Tibial artery (tissue), 4 donors: ENCODE measurements around the gene TPH2.

Source experiments
- DNase-seq, 2 donors: peaks; one replicate each; pipeline ENCODE4 v3.0.0-alpha.2; 2019
- H3K27ac ChIP-seq, 2 donors: fragments of 200-600 bp; sonication (generic) in 1 of 2; 1 replicate in 1 of 2; 2 replicates in 1 of 2; pipeline ENCODE4 v1.5.1; 2018 to 2019; ENCODE audit warnings: mild to moderate bottlenecking in 1 of 2
- H3K27me3 ChIP-seq, 2 donors: fragments of 200-600 bp; sonication (generic) in 1 of 2; one replicate each; pipeline versions ENCODE4 v1.5.1 to v1.6.0; 2016 to 2019
- H3K36me3 ChIP-seq, 3 donors: fragments of 200-600 bp; sonication (generic) in 2 of 3; one replicate each; pipeline ENCODE4 v1.5.1; 2016 to 2019; ENCODE audit warnings: mild to moderate bottlenecking in 2 of 3
- H3K4me1 ChIP-seq, 4 donors: fragments of 200-600 bp; sonication (generic) in 2 of 4; 1 replicate in 3 of 4; 2 replicates in 1 of 4; pipeline ENCODE4 v1.5.1; 2016 to 2019
- H3K4me3 ChIP-seq, 2 donors: fragments of 200-600 bp; sonication (generic) in 1 of 2; 1 replicate in 1 of 2; 2 replicates in 1 of 2; pipeline ENCODE4 v1.5.1; 2018 to 2019; ENCODE audit warnings: mild to moderate bottlenecking in 2 of 2
- H3K9me3 ChIP-seq, 3 donors: fragments of 200-600 bp; sonication (generic) in 1 of 3; one replicate each; pipeline ENCODE4 v1.5.1; 2016 to 2019
- intact Hi-C: fragments of 100-400 bp; cut with DNase I; formaldehyde crosslinking; loops from one replicate; pipeline ENCODE4 v1.15.0; 2023; ENCODE audit warnings: low total_unique reads
- TF ChIP-seq, protein P1 (sequence below), 2 experiments: fragments of 200-600 bp in 1 of 2; fragments of 450-650 bp in 1 of 2; IDR thresholded peaks; one replicate each; pipeline ENCODE4 v1.5.1; 2017 to 2019; ENCODE audit warnings: antibody characterized with exemption in 2 of 2, mild to moderate bottlenecking in 1 of 2, moderate library complexity in 1 of 2

The TPH2 gene

GRCh38 chr12:72075891-72076557, 137.4 kb downstream of the TPH2 start:
- intact Hi-C loops, result no loop called here
- Histone ChIP-seq H3K4me1 (peaks cover 0 to 6% (median 0%) of the 10 kb centered on the region in 4 donors), H3K27me3 (no peaks in the 10 kb centered on the region), H3K27ac (no peak overlapping the region), H3K9me3 (no peaks in the 10 kb centered on the region), H3K36me3 (no peaks in the 10 kb centered on the region), H3K4me3 (no peak overlapping the region)
- DNase-seq, result no peak
- TF ChIP-seq, protein P1, sequence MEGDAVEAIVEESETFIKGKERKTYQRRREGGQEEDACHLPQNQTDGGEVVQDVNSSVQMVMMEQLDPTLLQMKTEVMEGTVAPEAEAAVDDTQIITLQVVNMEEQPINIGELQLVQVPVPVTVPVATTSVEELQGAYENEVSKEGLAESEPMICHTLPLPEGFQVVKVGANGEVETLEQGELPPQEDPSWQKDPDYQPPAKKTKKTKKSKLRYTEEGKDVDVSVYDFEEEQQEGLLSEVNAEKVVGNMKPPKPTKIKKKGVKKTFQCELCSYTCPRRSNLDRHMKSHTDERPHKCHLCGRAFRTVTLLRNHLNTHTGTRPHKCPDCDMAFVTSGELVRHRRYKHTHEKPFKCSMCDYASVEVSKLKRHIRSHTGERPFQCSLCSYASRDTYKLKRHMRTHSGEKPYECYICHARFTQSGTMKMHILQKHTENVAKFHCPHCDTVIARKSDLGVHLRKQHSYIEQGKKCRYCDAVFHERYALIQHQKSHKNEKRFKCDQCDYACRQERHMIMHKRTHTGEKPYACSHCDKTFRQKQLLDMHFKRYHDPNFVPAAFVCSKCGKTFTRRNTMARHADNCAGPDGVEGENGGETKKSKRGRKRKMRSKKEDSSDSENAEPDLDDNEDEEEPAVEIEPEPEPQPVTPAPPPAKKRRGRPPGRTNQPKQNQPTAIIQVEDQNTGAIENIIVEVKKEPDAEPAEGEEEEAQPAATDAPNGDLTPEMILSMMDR (IDR thresholded peaks at IDR 0.05), result no peak

DNA sequence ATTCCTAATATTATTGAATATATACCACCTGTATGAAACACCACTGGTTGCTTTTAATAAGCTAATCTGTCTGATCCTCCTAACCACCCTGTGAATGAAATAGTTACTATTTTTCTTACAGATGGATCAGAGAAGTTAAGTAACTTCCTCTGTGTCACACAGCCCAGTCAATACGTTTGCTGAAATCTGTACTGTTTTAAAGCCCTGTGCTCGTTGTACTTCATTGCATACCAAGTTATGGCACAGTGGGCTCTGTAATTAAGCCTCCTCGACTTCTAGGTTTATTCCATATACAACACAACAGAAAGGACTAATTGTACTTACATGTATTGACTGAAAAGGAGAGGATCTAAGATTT, 137.9 kb downstream of the TPH2 start:
- H3K36me3 ChIP-seq, result no peaks in the 10 kb centered on the region
- H3K4me1 ChIP-seq, result peaks cover 0 to 6% (median 0%) of the 10 kb centered on the region in 4 donors
- no peak overlapping the region for H3K27ac ChIP-seq
- no peaks in the 10 kb centered on the region for H3K9me3 ChIP-seq
- H3K27me3 ChIP-seq, result no peaks in the 10 kb centered on the region
- TF ChIP-seq, protein P1 (IDR thresholded peaks at IDR 0.05), result no peak
- no peak for DNase-seq
- intact Hi-C loops, result no loop called here
- H3K4me3 ChIP-seq, result no peak overlapping the region

DNA sequence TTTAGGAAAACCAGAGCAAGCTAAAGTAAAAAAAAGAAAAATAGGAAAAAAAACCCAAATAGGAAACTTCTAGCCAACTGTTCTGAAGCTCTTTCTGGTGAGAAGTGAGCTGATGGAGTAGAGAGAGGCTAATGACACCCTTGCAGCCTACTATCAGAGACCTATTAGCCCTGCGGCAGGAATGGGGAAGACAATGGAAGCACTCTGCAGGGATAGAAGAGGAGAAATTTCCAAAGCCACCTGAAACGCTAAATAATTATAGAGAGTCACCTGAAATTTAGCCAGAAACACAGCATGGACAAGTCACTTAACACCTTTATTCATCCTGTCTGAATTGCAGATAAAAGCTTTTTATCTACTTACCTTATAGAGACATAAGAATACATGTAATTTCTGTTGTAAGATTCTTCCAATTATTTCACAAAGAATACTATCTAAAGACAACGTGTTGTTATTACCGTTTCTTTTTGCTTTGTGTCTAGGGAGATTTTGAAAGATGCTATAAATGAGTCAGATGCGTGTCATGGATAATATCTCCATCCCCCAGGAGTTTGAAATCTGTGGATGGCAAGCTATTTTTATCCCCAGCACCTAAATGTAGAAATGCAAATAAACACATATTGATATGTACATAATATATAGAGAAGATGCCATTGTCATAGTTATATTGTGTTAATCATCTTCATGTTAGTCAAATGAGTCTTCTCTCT, 138.6 kb downstream of the TPH2 start:
- intact Hi-C loops, result no loop called here

DNA sequence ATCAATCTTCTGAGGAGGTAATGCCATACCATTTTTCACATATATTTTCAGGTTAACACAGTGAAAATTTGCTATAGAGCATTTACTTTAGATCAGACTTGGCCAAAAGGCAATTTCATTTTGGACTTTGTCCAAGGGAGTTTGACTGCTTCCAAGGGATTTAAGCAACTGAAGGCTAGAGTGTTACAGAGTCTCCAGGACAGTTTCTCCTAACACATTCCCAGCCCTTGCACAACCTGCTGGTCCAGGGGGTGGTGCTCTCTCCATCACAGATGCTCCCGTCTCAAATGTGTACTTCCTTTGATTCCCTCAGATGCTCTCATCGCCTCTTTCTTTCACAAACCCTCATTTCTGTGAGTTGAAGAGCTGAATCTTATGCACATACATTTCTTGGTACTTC, 143.1 kb downstream of the TPH2 start:
- TF ChIP-seq, protein P1 (IDR thresholded peaks at IDR 0.05), result no peak
- Histone ChIP-seq H3K27me3 (no peaks in the 10 kb centered on the region), H3K36me3 (no peaks in the 10 kb centered on the region), H3K4me1 (no peaks in the 10 kb centered on the region), H3K4me3 (no peak overlapping the region), H3K9me3 (no peaks in the 10 kb centered on the region), H3K27ac (no peak overlapping the region)
- DNase-seq, result no peak
- intact Hi-C loops, result no loop called here

More for the DNA sequence above, 138.6 kb downstream of the TPH2 start:
- peaks cover 0 to 6% (median 0%) of the 10 kb centered on the region in 4 donors for H3K4me1 ChIP-seq
- no peak overlapping the region for H3K4me3 ChIP-seq
- no peak for DNase-seq
- H3K9me3 ChIP-seq, result no peaks in the 10 kb centered on the region
- TF ChIP-seq, protein P1 (IDR thresholded peaks at IDR 0.05), result no peak
- H3K27me3 ChIP-seq, result no peaks in the 10 kb centered on the region
- no peak overlapping the region for H3K27ac ChIP-seq
- H3K36me3 ChIP-seq, result no peaks in the 10 kb centered on the region
